NK-92 (cell line): ENCODE results near the gene SH3PXD2A.

Experiments used
- DNase-seq: peaks from one replicate; lab custom pipeline; 2025; ENCODE audit not compliant: unreplicated experiment; lab: John Stamatoyannopoulos, UW

SH3PXD2A gene

DNA sequence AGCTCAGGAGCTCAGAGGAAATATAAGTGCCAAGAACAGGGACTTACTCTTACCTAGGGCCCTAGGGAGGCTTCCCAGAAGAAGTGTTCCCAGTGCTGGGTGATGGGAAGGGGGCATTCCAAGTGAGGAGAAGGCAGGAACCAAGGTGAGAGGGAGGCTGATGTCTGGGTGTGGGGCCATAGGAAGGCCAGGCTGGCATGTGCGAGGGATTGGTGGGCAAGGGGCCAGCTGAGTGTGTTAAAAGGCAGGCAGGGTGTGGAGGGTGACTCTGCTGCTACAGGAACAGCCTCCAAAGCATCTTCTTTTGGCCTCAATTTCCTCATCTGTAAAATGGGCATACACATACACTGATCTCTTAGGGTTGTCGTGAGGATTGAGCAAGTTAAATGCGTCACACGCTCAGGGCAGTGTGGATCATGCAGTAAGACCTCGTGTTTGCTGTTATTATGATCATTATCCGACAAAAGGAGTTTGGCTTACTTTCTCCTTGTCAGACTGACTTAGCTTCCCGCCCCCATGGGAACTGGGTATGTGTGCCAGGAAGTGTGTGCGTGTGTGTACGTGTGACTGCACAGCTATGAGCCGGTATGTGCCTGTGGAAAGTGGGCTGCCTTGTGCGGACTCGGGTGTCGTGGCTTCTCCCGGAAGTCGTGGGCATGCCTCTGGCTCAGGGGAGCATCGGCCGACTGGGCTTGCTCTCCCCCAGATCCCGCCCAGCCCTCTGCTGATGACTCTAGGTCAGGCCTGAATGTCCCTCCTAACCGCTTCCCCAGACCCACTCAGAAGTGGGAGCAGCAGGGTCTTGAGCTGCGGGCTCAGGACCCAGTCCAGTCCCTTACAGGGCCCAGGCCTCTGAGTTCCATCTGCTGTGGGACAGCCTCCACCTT lies 302.3 kb downstream of the SH3PXD2A start:
- no peak for DNase-seq

DNA sequence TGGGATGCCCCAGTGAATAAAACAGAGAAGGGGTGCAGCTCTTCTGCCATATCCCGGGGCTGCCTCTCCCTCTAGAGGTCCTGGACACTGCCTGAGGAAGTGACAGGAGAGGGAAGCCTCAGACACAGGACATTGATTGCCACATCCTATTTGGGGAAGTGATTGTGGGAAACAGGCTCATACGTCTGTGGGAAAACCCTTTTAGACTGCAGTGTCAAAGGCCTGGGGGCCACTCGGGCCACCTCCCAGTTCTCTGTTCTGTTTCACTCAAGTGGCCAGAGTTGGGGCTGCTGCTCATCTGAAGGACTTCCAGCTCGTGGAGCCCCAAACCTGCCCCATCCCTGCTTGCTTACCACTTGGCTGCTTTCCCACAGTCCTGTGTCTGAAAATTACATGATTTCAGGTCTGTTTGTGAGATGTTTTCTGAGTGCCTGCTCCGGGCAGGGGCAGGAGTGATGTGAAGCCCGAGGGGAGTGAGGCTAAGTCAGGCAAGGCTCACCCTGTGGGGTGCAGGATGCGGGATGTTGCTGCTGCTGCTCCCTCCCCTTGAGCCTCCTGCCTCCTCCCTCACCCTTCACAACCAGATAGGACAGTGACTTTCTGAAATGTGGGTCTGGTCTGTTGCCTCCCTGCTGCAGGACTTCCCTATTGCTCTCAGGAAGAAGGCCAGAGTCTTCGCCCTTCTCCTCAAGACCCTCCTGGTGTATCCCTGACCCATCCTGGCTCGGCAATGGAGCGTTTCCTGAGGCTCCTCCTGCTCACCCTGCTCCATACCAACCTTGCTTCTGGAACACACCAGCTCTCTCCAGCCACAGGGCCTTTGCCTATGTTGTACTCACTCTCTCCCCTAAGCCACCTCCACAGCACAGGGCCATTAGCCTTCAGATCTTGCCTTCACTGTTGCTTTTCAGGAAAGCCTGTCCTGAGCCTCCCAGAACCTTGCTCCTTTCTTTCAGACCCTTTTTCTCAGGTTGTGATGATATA lies 303.5 kb downstream of the SH3PXD2A start:
- DNase-seq: no peak

DNA sequence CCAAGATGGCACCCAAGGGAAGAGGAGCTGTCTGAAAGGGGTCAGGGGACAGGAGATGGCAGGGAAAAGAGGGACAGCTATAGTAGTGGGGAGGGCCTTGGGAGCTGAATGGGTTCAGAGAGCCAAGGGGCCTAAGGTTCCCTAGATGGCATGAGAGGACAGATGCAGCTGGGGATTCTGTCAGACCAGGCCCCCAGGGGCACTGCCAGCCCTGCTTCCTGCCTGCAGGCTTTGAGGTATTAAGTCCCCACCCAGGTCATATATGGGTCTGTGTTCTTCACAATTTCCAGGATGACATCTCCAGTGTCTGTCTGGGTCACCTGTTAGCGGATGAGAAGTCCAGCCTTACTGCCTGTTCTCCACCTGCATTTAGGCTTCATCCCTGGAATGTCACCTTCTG lies 305.1 kb downstream of the SH3PXD2A start:
- DNase-seq: no peak

DNA sequence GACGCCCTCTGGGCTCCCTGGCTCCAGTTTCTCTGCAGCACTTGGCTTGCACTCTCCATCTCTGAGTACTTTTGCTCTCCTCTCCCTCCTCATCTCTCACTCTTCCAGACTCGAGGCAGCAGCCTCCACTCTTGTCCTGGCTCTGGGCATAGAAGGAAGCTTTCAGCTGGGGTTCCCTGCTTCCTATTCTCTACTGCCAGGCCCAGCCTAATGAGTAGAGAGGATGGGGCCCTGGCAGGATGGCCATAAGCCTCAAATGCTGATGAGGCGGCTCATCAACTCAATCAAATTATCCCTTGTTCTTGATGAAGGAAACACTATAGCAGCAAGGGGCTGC lies 306.1 kb downstream of the SH3PXD2A start:
- no peak for DNase-seq

DNA sequence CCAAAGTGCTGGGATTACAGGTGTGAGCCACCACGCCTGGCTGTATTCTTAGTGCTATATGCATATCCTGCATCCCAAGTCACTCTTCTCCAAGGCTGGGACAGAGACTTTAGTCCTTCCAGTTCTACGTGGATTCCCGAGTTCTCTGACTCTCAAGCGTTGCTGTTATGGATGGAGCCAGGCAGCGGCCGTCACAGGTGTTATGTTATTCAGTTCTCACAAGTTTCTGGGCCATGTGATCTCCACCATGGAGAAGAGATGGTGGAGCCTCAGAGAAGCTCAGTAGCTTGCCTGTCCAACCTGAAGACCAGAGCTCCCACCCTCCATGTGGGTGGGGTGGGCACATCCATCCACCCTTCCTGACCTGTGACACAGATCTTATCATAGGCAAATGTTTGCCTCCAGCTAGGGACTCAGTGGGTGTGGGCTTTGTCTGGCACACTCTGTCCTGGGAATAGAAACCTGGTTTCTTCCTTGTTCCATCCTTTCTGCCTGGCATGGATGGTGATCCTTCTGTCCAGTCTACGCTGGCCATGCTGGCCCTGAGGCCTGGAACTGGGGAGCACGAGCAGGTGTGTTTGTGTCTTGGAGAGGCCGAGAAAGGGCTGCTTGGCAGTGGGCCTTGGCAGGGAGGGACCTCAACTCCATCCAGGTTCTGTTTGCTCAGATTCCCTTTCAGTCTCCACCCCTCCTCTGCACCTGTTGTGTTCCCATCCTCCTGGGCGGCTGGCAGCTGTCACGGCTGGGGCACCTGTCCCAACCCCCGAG lies 306.6 kb downstream of the SH3PXD2A start:
- no peak for DNase-seq

DNA sequence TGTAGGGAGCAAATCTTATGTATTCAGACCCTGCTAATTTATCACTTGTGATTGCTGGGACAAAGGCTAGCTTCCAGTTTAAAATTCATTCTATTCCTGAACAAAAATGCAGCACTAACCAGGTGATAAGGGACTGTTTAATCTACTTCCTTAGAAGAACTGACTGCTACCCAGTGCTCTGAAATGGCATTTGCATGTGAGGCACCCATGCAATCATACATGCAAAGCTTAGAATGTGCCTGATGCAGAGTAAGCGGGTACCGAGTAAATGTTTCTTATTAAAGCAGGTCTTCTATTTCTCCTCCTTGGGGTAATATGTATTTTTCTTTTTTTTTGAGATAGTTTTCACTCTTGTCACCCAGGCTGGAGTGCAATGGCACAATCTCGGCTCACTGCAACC lies 307.4 kb downstream of the SH3PXD2A start:
- DNase-seq: no peak

DNA sequence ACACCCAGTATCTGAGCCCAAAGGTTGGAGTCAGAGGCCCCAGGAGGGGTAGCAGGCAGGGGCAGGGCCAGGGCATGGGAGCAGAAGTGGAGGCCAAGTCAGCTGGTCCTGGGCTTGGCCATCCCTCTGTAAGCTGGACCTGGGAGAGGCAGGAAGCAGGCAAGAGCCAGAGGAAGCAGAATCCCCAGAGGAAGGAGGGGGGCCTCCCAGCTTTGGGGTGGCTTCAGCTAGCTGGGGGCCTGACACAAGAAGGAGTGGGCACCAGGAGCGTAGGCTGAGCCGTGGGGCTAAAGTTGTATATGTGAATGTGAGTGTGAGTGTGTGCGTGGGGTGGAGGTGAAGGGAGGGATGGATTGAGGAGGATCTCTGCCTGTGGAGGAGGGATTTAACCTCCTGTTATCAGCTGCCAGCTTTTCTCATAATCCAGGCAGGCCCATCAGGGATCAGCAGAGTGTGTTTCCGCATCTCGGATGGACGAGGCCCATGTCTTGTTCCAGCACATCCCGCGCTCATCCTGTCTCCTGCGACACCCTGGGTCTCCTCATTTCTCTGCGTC lies 307.9 kb downstream of the SH3PXD2A start:
- DNase-seq: no peak

DNA sequence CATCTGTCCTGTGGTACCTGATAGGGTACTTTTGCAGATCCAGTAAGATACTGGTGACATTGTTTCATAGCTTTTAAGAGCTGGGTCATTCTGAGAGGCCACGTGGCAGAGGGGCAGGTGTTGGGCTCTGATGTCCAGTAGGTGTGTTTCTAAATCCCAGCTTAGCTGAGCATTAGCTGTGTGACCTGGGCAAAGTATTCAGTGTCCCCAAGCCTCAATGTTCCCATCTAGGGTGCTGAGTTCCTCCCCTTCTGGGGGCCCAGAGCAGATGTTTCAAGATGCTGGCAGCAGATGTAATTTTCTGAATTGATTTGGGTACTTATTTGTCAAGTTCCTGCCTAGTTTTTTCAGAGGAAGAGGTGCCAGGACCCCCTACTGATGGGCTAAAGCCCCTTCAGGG lies 309.0 kb downstream of the SH3PXD2A start:
- DNase-seq: no peak

DNA sequence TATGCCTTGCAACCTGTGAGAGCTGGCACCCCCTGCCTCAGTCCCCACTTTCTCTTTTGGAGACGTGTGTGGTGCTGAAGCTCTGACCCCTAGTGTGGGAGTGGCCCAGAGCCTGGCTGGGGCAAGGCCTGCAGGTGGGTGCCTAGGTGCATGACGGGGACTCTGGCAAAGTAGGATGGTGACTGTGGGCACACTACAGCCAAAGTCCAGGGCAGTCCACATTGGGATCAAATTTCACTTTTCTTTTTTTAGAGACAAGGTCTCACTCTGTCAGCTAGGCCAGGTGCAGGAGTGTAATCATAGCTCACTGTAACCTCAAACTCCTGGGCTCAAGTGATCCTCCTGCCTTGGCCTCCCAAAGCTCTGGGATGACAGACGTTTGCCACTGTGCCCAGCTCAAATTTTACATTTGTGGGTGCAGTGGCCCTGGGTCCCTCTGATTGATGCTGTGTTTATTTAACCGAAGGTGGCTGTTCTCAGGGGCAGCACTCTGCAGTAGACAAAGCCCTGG lies 309.6 kb downstream of the SH3PXD2A start:
- no peak for DNase-seq

DNA sequence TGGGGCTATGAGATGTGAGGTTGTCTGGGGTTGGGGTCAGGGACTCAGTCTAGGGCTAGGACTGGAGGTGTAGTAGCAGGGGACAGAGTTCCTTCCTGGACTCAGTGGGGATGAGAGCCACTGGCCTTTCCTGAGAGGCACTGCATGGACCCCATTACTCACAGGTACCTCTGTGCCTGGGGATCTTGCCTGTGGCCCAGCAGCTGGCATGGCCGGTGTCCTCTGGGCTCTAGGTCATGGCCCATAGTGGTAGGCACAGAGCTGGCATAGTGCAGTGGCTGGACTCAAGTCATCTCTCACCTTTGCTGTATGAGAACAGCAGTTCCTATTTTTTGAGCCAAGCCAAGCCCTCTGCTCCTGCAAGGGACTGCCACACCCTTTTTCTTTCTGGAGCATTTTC lies 310.0 kb downstream of the SH3PXD2A start:
- no peak for DNase-seq

DNA sequence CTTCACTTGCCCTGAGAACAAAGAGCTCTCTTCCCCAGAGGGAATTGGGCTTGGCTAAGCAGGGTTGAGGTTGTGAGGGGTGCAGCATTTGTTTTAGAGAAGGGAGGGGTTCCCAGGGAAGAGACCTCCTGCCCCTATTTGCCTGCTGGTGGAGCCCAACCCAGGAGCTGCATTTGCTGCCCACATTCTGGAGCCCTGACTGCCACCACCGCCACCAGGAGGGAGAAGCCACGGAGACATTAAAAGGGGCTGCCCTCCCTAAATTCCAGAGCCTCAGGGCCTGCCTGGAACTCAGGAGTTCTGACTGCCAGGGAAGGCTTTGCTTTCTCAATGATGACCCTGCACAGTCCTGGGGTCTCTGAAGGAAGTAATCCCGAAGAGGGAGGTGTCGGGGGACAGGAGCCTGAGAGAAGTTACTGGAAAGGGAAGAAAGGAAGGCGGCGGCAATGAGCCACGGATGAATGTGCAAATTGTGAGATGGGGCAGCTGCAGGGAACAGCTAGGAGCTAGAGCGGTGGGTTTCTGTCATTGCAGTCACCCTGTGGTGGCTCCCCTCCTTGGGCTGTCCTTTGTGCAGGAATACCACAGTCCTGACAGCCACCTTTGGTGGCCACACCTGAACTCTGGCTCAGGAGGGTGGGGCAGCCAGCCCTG lies 310.6 kb downstream of the SH3PXD2A start:
- DNase-seq: no peak
